SU-DHL-6 (cell line): ENCODE results near the gene GCNT1.

Source experiments
- H2AFZ ChIP-seq: fragments of 200-600 bp; sonication (generic); 2 replicates; pipeline ENCODE4 v1.6.1; 2014; ENCODE audit warnings: low read depth, mild to moderate bottlenecking, moderate library complexity, mixed read lengths, antibody characterized with exemption, low read length; ENCODE audit not compliant: severe bottlenecking
- H3F3A ChIP-seq: fragments of 200-600 bp; shearing (Covaris generic); 2 replicates; pipeline ENCODE4 v1.6.0; 2016; ENCODE audit warnings: antibody characterized with exemption, mild to moderate bottlenecking; ENCODE audit not compliant: insufficient read depth
- H3K27ac ChIP-seq: fragments of 200-600 bp; sonication (generic); 2 replicates; pipeline ENCODE4 v1.5.1; 2016; ENCODE audit warnings: low read depth, mild to moderate bottlenecking, low read length, moderate library complexity, mixed read lengths
- H3K27me3 ChIP-seq: fragments of 200-600 bp; sonication (generic), shearing (Covaris generic); 2 replicates; pipeline ENCODE4 v1.6.0; 2014; ENCODE audit warnings: mild to moderate bottlenecking, low read length
- H3K36me3 ChIP-seq: fragments of 200-600 bp; sonication (generic); 2 replicates; pipeline ENCODE4 v1.6.1; 2014; ENCODE audit warnings: mild to moderate bottlenecking, low read length, mixed read lengths
- H3K4me2 ChIP-seq: fragments of 300-600, 200-600 bp; shearing (Covaris generic), sonication (generic); 2 replicates; pipeline ENCODE4 v1.6.0; 2014; ENCODE audit warnings: low read length, low read depth, mild to moderate bottlenecking; ENCODE audit not compliant: poor library complexity, severe bottlenecking
- H3K4me3 ChIP-seq: fragments of 200-600 bp; sonication (generic); 2 replicates; pipeline ENCODE4 v1.5.1; 2014; ENCODE audit warnings: antibody characterized with exemption, low read length, mild to moderate bottlenecking, mixed read lengths; ENCODE audit not compliant: insufficient read depth, poor library complexity, severe bottlenecking
- H3K79me2 ChIP-seq: fragments of 200-600 bp; sonication (generic); 2 replicates; pipeline ENCODE4 v1.6.1; 2014; ENCODE audit warnings: mild to moderate bottlenecking, low read length, moderate library complexity; ENCODE audit not compliant: insufficient read depth
- H3K9ac ChIP-seq: fragments of 200-600 bp; sonication (generic); 2 replicates; pipeline ENCODE4 v1.7.0; 2014; ENCODE audit warnings: mild to moderate bottlenecking, low read length
- H3K9me2 ChIP-seq: fragments of 200-600 bp; sonication (generic); replicated peaks from 2 replicates; pipeline ENCODE4 v1.6.1; 2014; ENCODE audit warnings: low read length; ENCODE audit not compliant: insufficient read depth
- H3K9me3 ChIP-seq: fragments of 200-600 bp; sonication (generic); 2 replicates; pipeline ENCODE4 v1.6.1; 2014; ENCODE audit warnings: low read length, mixed read lengths; ENCODE audit not compliant: insufficient read depth
- H4K20me1 ChIP-seq: fragments of 200-600 bp; sonication (generic); 2 replicates; pipeline ENCODE4 v1.6.1; 2014; ENCODE audit warnings: low read depth, mild to moderate bottlenecking, antibody characterized with exemption, low read length, moderate library complexity, mixed read lengths
- CTCF ChIP-seq: fragments of 200-600 bp; sonication (generic); IDR thresholded peaks from one replicate; pipeline ENCODE4 v1.5.1; 2017; ENCODE audit warnings: antibody characterized with exemption, mild to moderate bottlenecking, low read length, moderate library complexity; ENCODE audit not compliant: insufficient read depth, poor library complexity, severe bottlenecking
- EZH2phosphoT487 ChIP-seq: fragments of 200-600 bp; sonication (generic), shearing (Covaris generic); conservative IDR thresholded peaks from 2 replicates; pipeline ENCODE4 v1.6.1; 2018; ENCODE audit warnings: mild to moderate bottlenecking, antibody characterized with exemption, low read length, moderate library complexity, mixed read lengths

Gene GCNT1

GRCh38 chr9:76510446-76510845, 51.5 kb downstream of the GCNT1 start:
- Histone ChIP-seq H4K20me1 (no peaks in the 10 kb centered on the region), H3K4me3 (no peak overlapping the region), H3K36me3 (no peaks in the 10 kb centered on the region; the same call in 1 of the 2 replicates), H3K27me3 (no peaks in the 10 kb centered on the region), H3K79me2 (no peaks in the 10 kb centered on the region), H3K9me2 (no peaks in the 10 kb centered on the region), H3K9me3 (no peaks in the 10 kb centered on the region), H3K4me2 (no peak overlapping the region), H3K27ac (no peak overlapping the region), H2AFZ (no peak overlapping the region), H3F3A (0 out of 2 replicates have a peak, but pooled peaks cover 6% of the 10 kb centered on the region), H3K9ac (no peak overlapping the region)
- TF ChIP-seq CTCF (no peak), EZH2phosphoT487 (no peak)

DNA sequence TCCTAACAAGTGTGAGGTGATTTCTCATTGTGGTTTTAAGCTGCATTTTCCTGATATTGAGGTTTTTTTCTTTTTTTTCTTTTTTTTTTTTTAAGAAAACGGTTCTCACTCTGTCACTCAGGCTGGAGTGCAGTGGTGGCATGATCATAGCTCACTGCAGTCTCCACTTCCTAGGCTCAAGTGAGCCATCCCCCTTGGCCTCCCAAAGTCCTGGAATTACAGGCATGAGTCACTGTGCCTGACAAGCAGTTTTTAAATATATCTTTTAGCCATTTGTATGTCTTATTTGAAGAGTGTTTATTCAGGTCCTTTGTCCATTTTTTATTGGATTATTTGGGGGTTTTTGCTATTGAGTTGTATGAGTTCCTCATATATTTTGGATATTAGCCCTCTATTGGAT, 53.8 kb downstream of the GCNT1 start:
- no peaks in the 10 kb centered on the region for H3K9me3 ChIP-seq
- H3K79me2 ChIP-seq: no peaks in the 10 kb centered on the region
- no peaks in the 10 kb centered on the region for H3K36me3 ChIP-seq
- H4K20me1 ChIP-seq: no peaks in the 10 kb centered on the region
- no peaks in the 10 kb centered on the region for H3F3A ChIP-seq
- H3K9ac ChIP-seq: no peak overlapping the region
- no peak overlapping the region for H2AFZ ChIP-seq
- H3K27me3 ChIP-seq: no peaks in the 10 kb centered on the region
- H3K4me2 ChIP-seq: no peak overlapping the region
- no peaks in the 10 kb centered on the region for H3K9me2 ChIP-seq
- no peak overlapping the region for H3K4me3 ChIP-seq
- H3K27ac ChIP-seq: no peak overlapping the region
- TF ChIP-seq CTCF (no peak), EZH2phosphoT487 (no peak)

- Histone ChIP-seq H3K27ac (no peak overlapping the region), H3K4me3 (no peak overlapping the region), H3K9me2 (no peaks in the 10 kb centered on the region), H3K9ac (no peak overlapping the region), H3K9me3 (no peaks in the 10 kb centered on the region), H3K36me3 (no peaks in the 10 kb centered on the region), H4K20me1 (no peaks in the 10 kb centered on the region), H2AFZ (no peak overlapping the region), H3K4me2 (no peak overlapping the region), H3K79me2 (no peaks in the 10 kb centered on the region), H3F3A (no peaks in the 10 kb centered on the region), H3K27me3 (no peaks in the 10 kb centered on the region)
- TF ChIP-seq CTCF (no peak), EZH2phosphoT487 (no peak)
These were observed 57.4 kb downstream of the GCNT1 start for GRCh38 chr9:76516350-76516749.

DNA sequence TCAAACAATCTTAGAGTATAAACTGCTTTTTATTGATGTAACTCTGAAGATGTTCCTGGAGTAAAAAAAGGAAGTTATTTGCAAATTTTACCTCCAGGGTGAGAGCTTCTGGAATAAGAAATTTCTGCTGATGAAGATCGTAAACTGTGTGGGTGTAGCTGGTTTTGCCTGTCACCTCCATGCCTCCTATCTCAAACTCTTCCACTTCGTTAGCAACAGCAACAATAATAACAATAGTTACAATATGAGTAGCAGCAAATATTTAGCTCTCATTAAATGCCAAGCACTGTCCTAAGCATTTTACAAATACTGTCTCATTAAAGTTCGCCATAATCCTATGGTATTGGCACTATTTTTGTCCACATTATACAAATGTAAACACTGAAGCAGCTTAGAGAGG, 57.9 kb downstream of the GCNT1 start:
- Histone ChIP-seq H3K79me2 (no peaks in the 10 kb centered on the region), H3K9me2 (no peaks in the 10 kb centered on the region), H4K20me1 (no peaks in the 10 kb centered on the region), H3K4me2 (no peak overlapping the region), H3K9ac (no peak overlapping the region), H3F3A (no peaks in the 10 kb centered on the region), H3K4me3 (no peak overlapping the region), H3K27me3 (no peaks in the 10 kb centered on the region), H2AFZ (no peak overlapping the region), H3K27ac (no peak overlapping the region), H3K36me3 (no peaks in the 10 kb centered on the region), H3K9me3 (no peaks in the 10 kb centered on the region)
- TF ChIP-seq EZH2phosphoT487: no peak
- no peak for TF ChIP-seq CTCF
